Activated T-helper 17 cell treated with anti-CD3 and anti-CD28 coated beads, Interleukin-2, amount 50 U/mL, for 72 hours (primary cell): ENCODE measurements around the gene WASF2. TPM values are rescaled to one million over a fixed set of nuclear protein-coding genes. Genes with fewer than 3 reads are reported as not detected.
A peak's percentile ranks its signal among the peaks of the same experiment; 100 is the strongest.
"Not testable (repeated sequence)": the region's sequence is repeated elsewhere in the genome, so short reads cannot be mapped to it uniquely, and the experiment has no call there.

Source experiments
- ATAC-seq: fragments of 150-1000 bp; cut with Tn5 transposase; replicated peaks from 2 replicates; pipeline ENCODE4 v1.10.0; 2021; ENCODE audit warnings: mild to moderate bottlenecking, moderate library complexity
- H3K27ac Mint-ChIP-seq: one replicate; pipeline ENCODE4 v1.8.0; 2022; ENCODE audit warnings: mixed read lengths
- H3K27me3 Mint-ChIP-seq: one replicate; pipeline ENCODE4 v1.8.0; 2022; ENCODE audit warnings: mixed read lengths
- H3K36me3 Mint-ChIP-seq: one replicate; pipeline ENCODE4 v1.8.0; 2022; ENCODE audit warnings: low read depth, mild to moderate bottlenecking, mixed read lengths
- H3K4me1 Mint-ChIP-seq: one replicate; pipeline ENCODE4 v1.8.0; 2022; ENCODE audit warnings: mixed read lengths
- H3K4me3 Mint-ChIP-seq: one replicate; pipeline ENCODE4 v1.8.0; 2022; ENCODE audit warnings: mild to moderate bottlenecking, mixed read lengths
- H3K9me3 Mint-ChIP-seq: one replicate; pipeline ENCODE4 v1.8.0; 2022; ENCODE audit warnings: mixed read lengths
- total RNA-seq, 2 donors: library from RNA; stranded (reverse); gene quantifications; one replicate each; pipeline ENCODE4 v1.2.3, GENCODE V29; 2022

WASF2 gene
- total RNA-seq, 2 donors from 2014 or later = 85.7 to 125 TPM

DNA sequence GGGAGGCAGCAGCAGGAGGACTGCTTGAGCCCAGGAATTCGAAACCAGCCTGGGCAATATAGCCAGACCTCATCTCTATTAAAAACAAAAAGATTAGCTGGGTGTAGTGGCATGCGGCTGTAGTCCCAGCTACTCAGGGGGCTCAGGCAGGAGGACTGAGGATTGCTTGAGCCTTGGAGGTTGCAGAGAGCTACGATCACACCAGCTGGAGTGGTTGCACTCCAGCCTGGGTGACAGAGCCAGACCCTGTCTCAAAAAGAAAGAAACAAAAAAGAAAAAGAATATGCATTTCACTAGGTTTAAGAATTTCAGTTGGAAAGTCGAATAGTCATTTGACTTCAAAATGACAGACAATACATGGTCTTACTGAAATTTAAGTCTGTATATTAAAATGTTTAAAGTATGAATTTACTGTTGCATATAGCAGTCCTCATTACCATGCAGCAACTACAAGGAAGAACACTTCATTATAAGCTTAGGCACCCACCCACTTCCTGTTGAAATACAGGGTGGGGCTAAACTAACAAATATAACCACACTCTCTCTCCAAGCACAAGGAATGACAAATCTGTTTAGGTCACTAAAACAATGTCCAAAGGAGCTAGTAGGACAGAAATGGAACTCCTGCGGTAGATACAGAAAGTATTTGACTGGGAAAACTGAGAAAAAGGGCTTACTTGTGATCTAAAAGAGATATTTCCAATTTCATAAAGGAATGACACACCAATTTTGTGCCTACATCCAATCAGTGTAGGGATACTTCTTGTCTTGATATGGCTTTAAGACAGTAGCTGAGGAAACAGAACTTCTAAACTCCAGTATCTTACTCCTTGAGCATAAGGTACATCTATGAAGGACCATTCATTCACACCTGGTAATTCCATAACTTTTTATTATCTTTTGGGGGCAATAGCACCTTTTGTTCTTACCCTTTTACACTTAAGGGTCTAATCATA lies 53.5 kb downstream of the WASF2 start:
- no peaks in the 10 kb centered on the region for H3K9me3 Mint-ChIP-seq
- H3K36me3 Mint-ChIP-seq = peaks cover 19% of the 10 kb centered on the region
- peaks cover 52% of the 10 kb centered on the region for H3K4me1 Mint-ChIP-seq
- H3K27me3 Mint-ChIP-seq = no peaks in the 10 kb centered on the region
- H3K27ac Mint-ChIP-seq = peak overlapping the region; percentile 36
- peak overlapping the region; percentile 46 for H3K4me3 Mint-ChIP-seq
- ATAC-seq = peak; percentile 74

DNA sequence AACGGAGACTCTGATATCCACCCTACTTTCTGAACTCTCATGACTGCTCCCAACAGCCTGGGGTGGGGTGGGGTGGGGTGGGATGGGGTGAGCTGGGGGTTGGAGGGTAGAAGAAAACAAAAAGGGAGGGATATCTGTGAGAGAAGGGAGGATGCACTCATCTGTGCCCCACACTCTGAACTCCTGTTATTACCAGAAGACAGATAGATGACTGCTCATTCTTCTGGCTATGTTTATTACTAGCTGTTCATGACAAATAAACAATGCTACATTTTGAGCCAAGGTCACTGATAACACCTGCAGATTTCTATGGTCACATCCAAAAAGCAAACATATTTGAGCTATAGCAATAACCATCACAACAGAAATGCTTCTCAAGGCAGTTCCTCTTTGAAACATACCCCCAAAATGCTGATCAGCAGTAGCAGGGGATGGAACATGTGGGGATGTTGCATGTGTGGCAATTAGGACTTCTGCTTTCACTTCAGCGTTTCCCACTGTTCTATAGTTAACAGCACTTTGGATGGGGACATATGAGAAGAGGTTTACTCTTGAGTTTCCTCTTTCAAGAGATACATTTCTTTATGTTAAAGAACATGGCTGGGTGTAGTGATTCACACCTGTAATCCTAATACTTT lies 54.3 kb downstream of the WASF2 start:
- no peaks in the 10 kb centered on the region for H3K9me3 Mint-ChIP-seq
- H3K27ac Mint-ChIP-seq = peak overlapping the region; percentile 36
- peaks cover 14% of the 10 kb centered on the region for H3K36me3 Mint-ChIP-seq
- H3K27me3 Mint-ChIP-seq = no peaks in the 10 kb centered on the region
- peak overlapping the region; percentile 46 for H3K4me3 Mint-ChIP-seq
- peaks cover 60% of the 10 kb centered on the region for H3K4me1 Mint-ChIP-seq
- ATAC-seq = no peak

DNA sequence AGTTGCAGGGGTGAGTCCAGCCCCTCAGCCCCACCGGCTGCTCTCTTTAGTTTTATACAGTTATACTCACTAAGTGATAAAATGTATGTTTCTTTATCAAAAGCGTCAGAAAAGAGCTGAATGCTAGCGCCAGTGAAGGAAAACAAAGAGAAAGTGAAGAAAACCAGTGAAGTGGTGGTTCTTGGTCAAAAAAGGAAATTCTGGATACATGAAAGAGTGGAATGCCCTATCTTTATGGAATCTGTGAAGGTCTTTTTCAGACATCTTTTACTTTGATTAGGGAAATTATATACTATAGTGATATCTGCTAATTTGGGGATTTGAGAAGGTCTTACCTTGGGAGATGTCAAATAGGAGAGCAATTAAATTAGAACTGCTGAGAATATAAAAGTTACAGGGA lies 56.3 kb downstream of the WASF2 start:
- Mint-ChIP-seq H3K4me3 (no peak overlapping the region), H3K27me3 (no peaks in the 10 kb centered on the region)
- ATAC-seq = no peak

DNA sequence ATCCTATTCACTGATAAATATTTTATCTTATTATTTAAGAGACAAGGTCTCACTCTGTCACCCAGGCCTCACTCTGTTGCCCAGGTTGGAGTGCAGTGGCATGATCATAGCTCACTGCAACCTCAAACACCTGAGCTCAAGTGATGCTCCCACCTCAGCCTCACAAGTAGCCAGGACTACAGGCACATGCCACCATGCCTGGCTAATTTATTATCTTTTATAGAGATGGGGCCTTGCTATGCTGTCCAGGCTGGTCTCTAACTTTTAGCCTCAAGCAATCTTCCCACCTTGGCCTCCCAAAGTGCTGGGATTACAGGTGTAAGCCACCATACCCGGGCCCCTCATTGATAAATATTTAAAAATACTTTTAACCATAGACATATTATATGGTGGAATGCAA lies 57.2 kb downstream of the WASF2 start:
- H3K4me1 Mint-ChIP-seq = peaks cover 55% of the 10 kb centered on the region
- not testable (repeated sequence) for H3K4me3 Mint-ChIP-seq, H3K27me3 Mint-ChIP-seq, H3K9me3 Mint-ChIP-seq, ATAC-seq, H3K27ac Mint-ChIP-seq
- H3K36me3 Mint-ChIP-seq = peaks cover 18% of the 10 kb centered on the region

More for the DNA sequence above, 56.3 kb downstream of the WASF2 start:
- Mint-ChIP-seq H3K27ac (peak overlapping the region; percentile 39), H3K4me1 (peaks cover 55% of the 10 kb centered on the region), H3K36me3 (peaks cover 8% of the 10 kb centered on the region), H3K9me3 (no peaks in the 10 kb centered on the region)

DNA sequence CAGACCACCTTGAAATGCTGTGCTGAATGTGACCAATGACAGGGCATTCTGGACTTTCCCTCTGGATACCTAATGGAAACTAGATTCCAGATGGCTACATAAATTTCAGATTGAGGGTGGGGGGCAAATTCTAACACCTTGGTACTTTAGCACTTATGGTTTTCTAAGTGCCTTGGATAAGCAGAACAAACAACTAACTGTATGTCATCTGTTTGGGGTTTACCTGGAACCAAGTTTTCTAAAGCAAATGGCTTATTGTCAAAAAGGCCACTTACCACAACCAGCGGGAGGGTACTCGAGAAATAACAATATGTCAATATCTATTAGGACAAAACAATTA lies 58.4 kb downstream of the WASF2 start:
- H3K9me3 Mint-ChIP-seq = no peaks in the 10 kb centered on the region
- H3K36me3 Mint-ChIP-seq = peaks cover 29% of the 10 kb centered on the region
- peak overlapping the region; percentile 74 for H3K27ac Mint-ChIP-seq
- H3K4me1 Mint-ChIP-seq = peaks cover 51% of the 10 kb centered on the region
- no peaks in the 10 kb centered on the region for H3K27me3 Mint-ChIP-seq
- peak overlapping the region; percentile 52 for H3K4me3 Mint-ChIP-seq
- ATAC-seq = no peak

DNA sequence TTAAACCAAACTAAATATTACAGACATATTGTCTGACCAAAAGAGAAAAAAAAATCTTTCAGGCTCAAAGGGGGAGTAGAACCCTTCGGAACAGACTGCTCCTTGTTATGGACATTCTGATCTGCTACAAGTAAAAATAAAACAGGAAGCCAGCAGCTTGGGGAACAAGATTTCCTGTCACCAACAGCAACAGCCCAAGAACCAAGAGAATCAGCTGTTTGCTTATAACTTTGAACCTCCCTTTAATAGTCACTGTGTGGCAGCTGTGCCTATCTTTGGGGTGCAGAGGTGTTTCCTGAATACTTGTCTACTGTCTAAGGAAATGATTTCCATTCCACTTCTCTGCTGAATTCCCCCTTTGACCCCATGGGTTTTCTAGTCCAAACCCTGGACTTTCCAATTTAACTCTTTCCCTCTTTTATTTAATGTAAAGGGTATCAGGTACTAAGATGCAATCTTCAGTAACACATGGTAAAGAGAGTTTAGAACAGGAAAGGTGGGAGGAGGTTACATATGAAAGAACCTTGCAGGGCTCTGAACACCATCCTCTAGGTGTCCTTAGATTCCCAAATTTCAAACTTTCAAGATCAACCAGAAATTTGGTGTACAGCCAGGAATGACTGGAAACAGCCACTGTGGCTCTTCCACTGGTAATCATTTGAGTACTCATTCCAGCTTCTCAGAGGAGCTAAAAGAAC lies 58.9 kb downstream of the WASF2 start:
- Mint-ChIP-seq H3K36me3 (peaks cover 35% of the 10 kb centered on the region), H3K4me3 (peak overlapping the region; percentile 52), H3K27ac (peak overlapping the region; percentile 74), H3K27me3 (no peaks in the 10 kb centered on the region), H3K9me3 (no peaks in the 10 kb centered on the region), H3K4me1 (peaks cover 48% of the 10 kb centered on the region)
- ATAC-seq = peak; percentile 53

DNA sequence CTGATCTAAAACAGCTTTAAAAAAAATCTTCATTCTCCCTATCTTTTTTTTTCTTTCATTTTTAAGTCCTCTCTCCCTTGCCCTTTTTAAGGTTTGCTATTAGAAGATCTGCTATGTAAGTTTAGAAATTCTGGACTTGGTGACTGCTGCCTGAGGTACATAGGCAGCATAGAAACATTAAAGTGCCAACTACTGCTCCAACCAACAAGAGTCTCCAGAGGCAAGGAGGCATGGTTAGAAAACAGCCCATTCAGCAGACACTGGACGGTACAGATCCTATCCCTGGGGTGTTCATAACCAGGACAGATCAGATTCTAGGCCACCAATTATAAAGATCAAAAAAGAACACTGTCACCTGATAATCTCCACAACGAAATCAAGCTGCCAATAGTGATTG lies 60.9 kb downstream of the WASF2 start:
- peak; percentile 34 for ATAC-seq
- Mint-ChIP-seq H3K4me3 (peak overlapping the region; percentile 83), H3K9me3 (no peaks in the 10 kb centered on the region), H3K4me1 (peaks cover 39% of the 10 kb centered on the region), H3K27me3 (no peaks in the 10 kb centered on the region), H3K27ac (peak overlapping the region; percentile 89), H3K36me3 (peaks cover 54% of the 10 kb centered on the region)

DNA sequence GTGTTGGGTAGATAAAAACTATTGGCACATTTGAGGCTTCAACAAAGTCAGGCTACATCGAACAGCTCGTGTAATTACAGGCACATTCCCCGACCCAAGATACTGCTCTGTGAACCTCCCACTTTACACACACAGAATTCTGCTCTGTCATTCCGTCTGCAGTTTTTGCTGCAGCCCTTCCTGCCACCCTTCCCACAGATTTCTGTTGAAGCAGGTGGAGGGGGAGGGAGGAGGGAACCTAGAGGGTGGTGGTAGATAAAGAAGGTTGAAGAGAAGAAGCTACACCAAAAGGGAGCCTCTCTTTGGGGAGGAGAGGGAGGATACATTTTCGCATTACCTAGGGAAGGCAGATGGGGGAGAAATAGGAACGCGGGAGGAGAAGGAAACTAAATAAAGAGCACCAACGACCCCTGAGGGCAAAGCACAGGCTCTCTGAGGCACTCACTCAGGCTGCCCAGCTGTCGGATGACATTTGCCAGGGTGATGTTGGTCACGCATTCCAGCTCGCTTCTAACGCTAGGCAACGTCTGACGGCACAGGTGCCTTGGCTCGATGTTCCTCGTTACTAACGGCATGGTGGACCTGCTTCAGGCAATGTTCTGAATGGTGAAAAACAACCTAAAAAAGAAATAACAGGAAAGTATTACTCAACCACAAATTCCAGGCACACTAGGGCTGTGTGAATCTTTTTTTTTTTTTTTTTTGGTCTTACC lies 61.5 kb downstream of the WASF2 start:
- H3K27ac Mint-ChIP-seq = peak overlapping the region; percentile 89

DNA sequence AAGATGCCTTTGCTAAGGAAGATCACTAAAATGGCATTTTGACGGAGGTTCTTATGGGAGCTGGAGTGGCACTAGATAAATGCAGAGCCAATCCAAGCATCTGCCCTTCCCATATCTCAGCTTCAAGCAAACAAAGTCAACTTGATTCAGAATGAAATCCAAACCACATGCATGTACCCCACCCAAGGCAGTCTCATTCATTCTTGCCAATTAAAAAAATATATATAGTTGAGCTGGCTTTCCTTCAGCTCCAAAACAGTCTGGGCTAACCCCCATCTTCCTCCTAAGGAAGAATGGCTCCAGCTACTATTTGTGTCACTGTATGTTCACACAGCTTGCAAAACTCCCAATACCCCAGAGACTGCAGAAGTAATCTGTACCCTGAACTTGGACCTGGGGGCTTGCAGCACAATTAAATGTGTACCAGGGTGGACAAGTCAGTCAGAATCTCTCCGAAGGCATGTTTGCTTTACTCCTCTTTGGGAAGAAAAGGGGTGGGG lies 62.1 kb downstream of the WASF2 start:
- H3K4me3 Mint-ChIP-seq = peak overlapping the region; percentile 83
- peaks cover 29% of the 10 kb centered on the region for H3K4me1 Mint-ChIP-seq
- no peaks in the 10 kb centered on the region for H3K9me3 Mint-ChIP-seq
- H3K36me3 Mint-ChIP-seq = peaks cover 59% of the 10 kb centered on the region
- H3K27ac Mint-ChIP-seq = peak overlapping the region; percentile 89
- no peaks in the 10 kb centered on the region for H3K27me3 Mint-ChIP-seq
- ATAC-seq = no peak

More for the DNA sequence above, 61.5 kb downstream of the WASF2 start:
- H3K9me3 Mint-ChIP-seq = no peaks in the 10 kb centered on the region
- peak; percentile 57 for ATAC-seq
- peaks cover 59% of the 10 kb centered on the region for H3K36me3 Mint-ChIP-seq
- H3K27me3 Mint-ChIP-seq = no peaks in the 10 kb centered on the region
- peak overlapping the region; percentile 83 for H3K4me3 Mint-ChIP-seq
- peaks cover 33% of the 10 kb centered on the region for H3K4me1 Mint-ChIP-seq

DNA sequence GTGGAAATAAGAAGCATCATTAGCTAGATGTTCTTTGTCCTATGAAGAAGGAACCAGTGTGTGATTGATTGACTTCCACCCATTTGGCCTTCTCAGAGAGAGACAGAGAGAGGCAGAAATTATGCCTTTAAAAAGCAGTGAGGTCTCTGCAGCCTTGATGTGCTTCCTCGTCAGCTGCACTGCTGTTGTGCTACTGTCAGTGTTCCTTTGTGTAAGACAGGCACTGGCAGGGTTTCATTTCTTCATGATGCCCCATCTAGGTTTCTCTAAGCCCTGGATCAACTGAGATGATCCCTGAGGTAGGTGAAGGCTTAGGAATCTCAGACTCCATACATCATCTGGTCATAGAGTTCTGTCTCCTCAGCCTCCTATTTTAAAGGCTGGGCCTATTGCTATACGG lies 62.6 kb downstream of the WASF2 start:
- H3K36me3 Mint-ChIP-seq = peaks cover 59% of the 10 kb centered on the region
- no peak for ATAC-seq
- peak overlapping the region; percentile 20 for H3K27ac Mint-ChIP-seq
- H3K27me3 Mint-ChIP-seq = no peaks in the 10 kb centered on the region
- no peaks in the 10 kb centered on the region for H3K9me3 Mint-ChIP-seq
- peak overlapping the region; percentile 83 for H3K4me3 Mint-ChIP-seq
- peaks cover 29% of the 10 kb centered on the region for H3K4me1 Mint-ChIP-seq

DNA sequence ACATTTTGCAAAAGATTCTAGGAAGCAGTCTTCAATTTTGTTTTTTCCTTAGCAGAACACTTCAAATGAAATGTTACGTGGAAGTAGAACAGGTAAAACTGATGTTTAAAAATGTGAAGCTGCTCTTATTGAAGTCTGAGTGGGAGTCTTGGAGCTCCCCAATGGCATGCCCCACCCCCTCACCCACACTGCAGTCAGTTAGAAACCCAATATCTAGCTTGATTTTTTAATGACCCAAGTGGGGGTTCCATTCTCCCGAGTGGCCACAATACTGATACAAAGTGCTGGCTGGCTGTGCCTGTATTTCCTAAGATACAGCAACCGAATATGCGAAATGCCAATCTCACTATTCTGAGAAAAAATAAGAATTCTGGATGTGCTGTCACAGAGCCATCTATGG lies 66.3 kb downstream of the WASF2 start:
- H3K27ac Mint-ChIP-seq = peak overlapping the region; percentile 42
- no peak overlapping the region for H3K4me3 Mint-ChIP-seq
- peaks cover 62% of the 10 kb centered on the region for H3K36me3 Mint-ChIP-seq
- H3K27me3 Mint-ChIP-seq = no peaks in the 10 kb centered on the region
- no peak for ATAC-seq
- H3K9me3 Mint-ChIP-seq = no peaks in the 10 kb centered on the region
- peaks cover 16% of the 10 kb centered on the region for H3K4me1 Mint-ChIP-seq

DNA sequence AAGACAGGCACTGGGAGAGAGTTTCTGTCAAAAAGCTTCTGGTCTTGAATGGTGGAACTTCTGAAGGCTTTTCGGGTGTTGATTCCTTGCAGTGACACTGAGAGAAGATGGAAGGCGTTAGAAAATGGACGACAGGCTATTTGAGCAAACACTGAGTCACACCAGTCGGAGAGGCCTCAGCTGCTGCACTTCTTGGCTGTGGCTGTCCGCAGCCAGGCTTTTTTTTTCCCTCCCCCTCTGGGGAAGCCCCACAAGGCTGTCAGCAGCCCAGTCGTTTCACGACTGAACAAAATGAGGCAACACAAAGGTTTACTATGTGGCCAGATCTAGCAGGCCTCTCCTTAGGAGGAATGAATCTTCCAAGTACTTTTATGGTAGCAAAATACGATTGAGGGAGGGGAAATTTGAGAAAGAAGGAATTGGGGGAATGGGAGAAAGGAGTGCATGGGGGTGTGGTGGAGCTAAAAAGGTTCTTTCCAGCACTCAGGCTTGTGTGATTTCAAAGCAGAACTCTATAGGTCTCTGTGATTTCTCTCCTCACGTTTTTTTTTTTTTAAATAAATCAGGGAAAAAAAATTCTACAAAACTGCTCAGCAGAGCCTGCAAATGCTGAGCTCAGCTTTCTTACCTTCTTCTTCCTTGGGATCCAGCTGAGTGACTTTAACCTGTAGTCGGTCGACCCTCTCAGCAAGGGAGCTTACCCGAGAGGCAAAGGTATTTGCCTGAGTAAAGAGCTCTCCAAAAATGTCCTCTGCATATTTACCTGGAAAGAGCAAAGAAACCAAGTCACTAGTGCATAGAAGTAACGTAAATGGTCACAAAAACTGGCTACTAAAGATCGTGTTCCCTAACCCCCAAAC lies 71.4 kb downstream of the WASF2 start:
- peak; percentile 99 for ATAC-seq
- Mint-ChIP-seq H3K27ac (peak overlapping the region; percentile 87), H3K9me3 (no peaks in the 10 kb centered on the region), H3K36me3 (peaks cover 63% of the 10 kb centered on the region), H3K4me3 (peak overlapping the region; percentile 56), H3K27me3 (no peaks in the 10 kb centered on the region), H3K4me1 (peaks cover 16% of the 10 kb centered on the region)

DNA sequence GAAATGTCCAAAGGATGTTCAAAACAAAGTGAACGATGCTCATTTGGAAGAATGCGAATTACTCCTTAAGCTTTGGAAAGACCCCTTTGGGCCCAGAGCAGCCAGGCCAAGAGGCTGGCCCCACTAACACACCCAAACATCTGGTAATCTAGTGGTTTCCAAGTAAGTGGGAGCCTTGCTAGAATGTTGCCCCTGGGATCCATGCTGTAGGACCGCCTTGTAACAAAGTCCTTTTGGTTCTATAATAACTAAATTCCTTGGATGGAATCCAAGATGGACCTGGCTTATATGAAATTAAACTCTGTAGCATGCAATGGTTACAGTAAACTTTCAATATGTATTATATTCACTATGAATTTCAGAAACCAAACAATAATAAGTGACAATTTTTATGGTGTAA lies 72.3 kb downstream of the WASF2 start:
- Mint-ChIP-seq H3K4me1 (peaks cover 16% of the 10 kb centered on the region), H3K27me3 (no peaks in the 10 kb centered on the region), H3K36me3 (peaks cover 71% of the 10 kb centered on the region), H3K27ac (peak overlapping the region; percentile 87), H3K9me3 (no peaks in the 10 kb centered on the region), H3K4me3 (peak overlapping the region; percentile 56)
- ATAC-seq = no peak
